IMR-90 (cell line): ENCODE data around the gene NDUFB11. TPM values are rescaled to one million over a fixed set of nuclear protein-coding genes. Genes with fewer than 3 reads are reported as not detected.

Source experiments
- ATAC-seq: fragments of 200-7000 bp; cut with Tn5 transposase; 2 replicates; pipeline ENCODE4 v1.9.1; 2020; ENCODE audit warnings: low read depth, mild to moderate bottlenecking, moderate library complexity
- BruUV-seq: library from RNA; stranded (reverse); fragments of 400-500 nt; replicated peaks from 2 replicates; lab custom pipeline; 2021; lab: Mats Ljungman, UMichigan
- CTCF ChIA-PET: fragments of 300-600 bp; formaldehyde crosslinking; extraction: SDS; loops from one replicate; lab custom pipeline; 2021; ENCODE audit warnings: antibody characterized with exemption; lab: Yijun Ruan, JAX
- POLR2A ChIA-PET: fragments of 300-600 bp; sonication (Branson Sonifier 250); formaldehyde crosslinking; loops from one replicate; lab custom pipeline; 2022; ENCODE audit warnings: antibody characterized with exemption; ENCODE audit not compliant: unreplicated experiment; lab: Charles Lee
- DNase-seq: peaks from one replicate; pipeline ENCODE4 v3.0.0; 2013
- H2AFZ ChIP-seq: replicated peaks from 2 replicates; pipeline ENCODE3; 2013; ENCODE audit warnings: low read length, mild to moderate bottlenecking; ENCODE audit not compliant: poor library complexity
- H2AK5ac ChIP-seq: 2 replicates; pipeline ENCODE4 v1.6.1; 2013; ENCODE audit warnings: low read depth, low read length, inconsistent platforms
- H2AK9ac ChIP-seq: replicated peaks from 2 replicates; pipeline ENCODE3; 2013; ENCODE audit warnings: mild to moderate bottlenecking, low read depth, low read length, moderate library complexity; ENCODE audit not compliant: poor library complexity
- H2BK120ac ChIP-seq: 2 replicates; pipeline ENCODE4 v1.6.1; 2013; ENCODE audit warnings: low read depth, low read length, inconsistent platforms
- H2BK15ac ChIP-seq: 3 replicates; pipeline ENCODE4 v1.6.1; 2013; ENCODE audit warnings: low read depth, low read length, inconsistent platforms
- H2BK20ac ChIP-seq: 2 replicates; pipeline ENCODE4 v1.6.1; 2013; ENCODE audit warnings: low read depth, mild to moderate bottlenecking, inconsistent platforms, low read length, moderate library complexity
- H2BK5ac ChIP-seq: 2 replicates; pipeline ENCODE4 v1.6.1; 2013; ENCODE audit warnings: mild to moderate bottlenecking, low read depth, low read length, inconsistent platforms; ENCODE audit not compliant: poor library complexity, severe bottlenecking
- H3K14ac ChIP-seq: replicated peaks from 2 replicates; pipeline ENCODE4 v1.6.1; 2013; ENCODE audit warnings: low read depth, low read length, inconsistent platforms
- H3K18ac ChIP-seq: 2 replicates; pipeline ENCODE4 v1.6.1; 2013; ENCODE audit warnings: low read depth, low read length, control low read depth
- H3K23ac ChIP-seq: 2 replicates; pipeline ENCODE4 v1.6.1; 2013; ENCODE audit warnings: low read depth, low read length, inconsistent platforms
- H3K27ac ChIP-seq: 2 replicates; pipeline ENCODE4 v1.5.1; 2013; ENCODE audit warnings: mild to moderate bottlenecking, control low read depth, low read length; ENCODE audit not compliant: insufficient read depth
- H3K27me3 ChIP-seq: 2 replicates; pipeline ENCODE4 v1.6.1; 2013; ENCODE audit warnings: low read length; ENCODE audit not compliant: control insufficient read depth, insufficient read depth
- H3K36me3 ChIP-seq: 2 replicates; pipeline ENCODE4 v1.6.1; 2013; ENCODE audit warnings: low read length, mixed read lengths; ENCODE audit not compliant: control insufficient read depth, insufficient read depth
- H3K4ac ChIP-seq: 2 replicates; pipeline ENCODE4 v1.6.1; 2013; ENCODE audit warnings: low read depth, low read length, inconsistent platforms
- H3K4me1 ChIP-seq: 2 replicates; pipeline ENCODE4 v1.6.1; 2013; ENCODE audit warnings: low read length, mixed read lengths; ENCODE audit not compliant: control insufficient read depth, insufficient read depth
- H3K4me2 ChIP-seq: 2 replicates; pipeline ENCODE4 v1.6.1; 2013; ENCODE audit warnings: low read depth, mild to moderate bottlenecking, control low read depth, low read length, moderate library complexity
- H3K4me3 ChIP-seq: 2 replicates; pipeline ENCODE4 v1.5.1; 2013; ENCODE audit warnings: low read depth, mild to moderate bottlenecking, control low read depth, low read length, moderate library complexity; ENCODE audit not compliant: insufficient read depth
- H3K56ac ChIP-seq: 2 replicates; pipeline ENCODE4 v1.6.1; 2013; ENCODE audit warnings: low read length, inconsistent platforms; ENCODE audit not compliant: insufficient read depth; ENCODE audit errors: extremely low read depth
- H3K79me1 ChIP-seq, 2 experiments: 2 replicates each; pipeline ENCODE4 v1.6.1; 2013; ENCODE audit warnings: low read length in 2 of 2, inconsistent platforms in 1 of 2, low read depth in 1 of 2
- H3K9ac ChIP-seq: 2 replicates; pipeline ENCODE4 v1.6.1; 2013; ENCODE audit warnings: low read depth, low read length, control low read depth
- H3K9me1 ChIP-seq: 2 replicates; pipeline ENCODE4 v1.6.1; 2013; ENCODE audit warnings: low read length, inconsistent platforms; ENCODE audit not compliant: insufficient read depth
- H3K9me3 ChIP-seq: 2 replicates; pipeline ENCODE4 v1.6.1; 2013; ENCODE audit warnings: low read length; ENCODE audit not compliant: control insufficient read depth, insufficient read depth
- H4K20me1 ChIP-seq: 2 replicates; pipeline ENCODE4 v1.6.1; 2013; ENCODE audit warnings: low read length, inconsistent platforms; ENCODE audit not compliant: insufficient read depth
- H4K5ac ChIP-seq: 2 replicates; pipeline ENCODE4 v1.6.1; 2013; ENCODE audit warnings: mild to moderate bottlenecking, low read depth, low read length, control low read depth
- H4K8ac ChIP-seq, 2 experiments: 2 replicates each; pipeline ENCODE4 v1.6.1; 2013; ENCODE audit warnings: low read depth in 2 of 2, low read length in 2 of 2, control low read depth in 1 of 2, inconsistent platforms in 1 of 2
- H4K91ac ChIP-seq: 2 replicates; pipeline ENCODE4 v1.6.1; 2013; ENCODE audit warnings: low read depth, low read length, inconsistent platforms; ENCODE audit not compliant: insufficient read depth
- CEBPB ChIP-seq: IDR thresholded peaks from 2 replicates; pipeline ENCODE4 v1.6.1; 2012; ENCODE audit warnings: low read depth, low read length, improper control_type of control experiment
- ELK1 ChIP-seq: fragments of 150-350 bp; IDR thresholded peaks from 2 replicates; pipeline ENCODE4 v1.6.1; 2016; ENCODE audit warnings: low read depth, mild to moderate bottlenecking, low read length, moderate library complexity, borderline replicate concordance
- MAFK ChIP-seq: IDR thresholded peaks from 2 replicates; pipeline ENCODE4 v1.6.1; 2012; ENCODE audit warnings: low read depth, low read length, improper control_type of control experiment
- MXI1 ChIP-seq: IDR thresholded peaks from 2 replicates; pipeline ENCODE4 v1.6.1; 2012; ENCODE audit warnings: low read depth, mild to moderate bottlenecking, low read length, moderate library complexity, borderline replicate concordance
- RAD21 ChIP-seq: IDR thresholded peaks from 2 replicates; pipeline ENCODE4 v1.6.1; 2012; ENCODE audit warnings: low read length, improper control_type of control experiment
- RCOR1 ChIP-seq: IDR thresholded peaks from 2 replicates; pipeline ENCODE4 v1.6.1; 2012; ENCODE audit warnings: mild to moderate bottlenecking, low read length, improper control_type of control experiment; ENCODE audit not compliant: insufficient replicate concordance
- WGBS, 2 experiments: methylation state at CpG; one replicate each; pipeline versions ENCODE4 v1.1.5 to v1.1.7; 2013; ENCODE audit warnings: missing lambda C conversion rate in 2 of 2; ENCODE audit not compliant: insufficient read length in 1 of 2; ENCODE audit errors: extremely low coverage in 2 of 2; 5-methylcytosine and 5-hydroxymethylcytosine counted together
- dilution Hi-C: fragments of 300-500 bp; cut with HindIII; formaldehyde crosslinking; loops from one replicate; pipeline ENCODE4 v1.14.3; 2018; ENCODE audit warnings: low sequenced_read_pairs; ENCODE audit not compliant: unreplicated experiment
- in situ Hi-C: fragments of 300-500 bp; cut with MboI; formaldehyde crosslinking; loops from 3 replicates; pipeline ENCODE4 v1.14.3; 2019; ENCODE audit warnings: low sequenced_read_pairs, inconsistent platforms, mixed read lengths
- intact Hi-C: fragments of 100-400 bp; cut with micrococcal nuclease; formaldehyde crosslinking; loops from 2 replicates; pipeline ENCODE4 v1.10.0; 2022
- polyA plus RNA-seq, 3 experiments: library from polyadenylated mRNA; depleted of rRNA; stranded (reverse); fragments of >200 nt; gene quantifications; 2 replicates each; pipeline ENCODE4 v1.2.3, GENCODE V29; 2012; ENCODE audit warnings: low replicate concordance in 1 of 3
- total RNA-seq: library from RNA; depleted of rRNA; stranded (reverse); fragments of >200 nt; gene quantifications from 2 replicates; pipeline ENCODE4 v1.2.3, GENCODE V29; 2012

Gene NDUFB11
- total and polyA plus RNA-seq, 2 of the 4 experiments (the other 2 are of a cell fraction) = 17.0 to 58.3 TPM

GRCh38 chrX:47148946-47149345 lies 4.4 kb upstream of the NDUFB11 start:
- no peak overlapping the region for H3K4me2 ChIP-seq
- no peak overlapping the region for H2BK120ac ChIP-seq
- peaks cover 4% of the 10 kb centered on the region; the same call in 1 of the 2 replicates for H3K27me3 ChIP-seq
- no peaks in the 10 kb centered on the region for H3K9me3 ChIP-seq
- H4K8ac ChIP-seq = no peak overlapping the region
- H3K4me3 ChIP-seq = no peak overlapping the region
- BruUV-seq = no TSS peak
- ChIA-PET POLR2A (no interaction called here), CTCF (no interaction called here)
- no peak for DNase-seq
- H4K91ac ChIP-seq = no peak overlapping the region
- H3K4ac ChIP-seq = no peak overlapping the region
- ATAC-seq = no peak
- no peak overlapping the region for H2BK20ac ChIP-seq
- no peak overlapping the region for H3K18ac ChIP-seq
- TF ChIP-seq RCOR1 (no peak), MXI1 (no peak), RAD21 (no peak), MAFK (no peak), ELK1 (no peak), CEBPB (no peak)
- H3K36me3 ChIP-seq = peaks cover 6% of the 10 kb centered on the region
- H2BK15ac ChIP-seq = no peak overlapping the region
- dilution Hi-C loops (no loop called here), intact Hi-C loops (no loop called here), in situ Hi-C loops (no loop called here)
- no peak overlapping the region for H3K27ac ChIP-seq
- H3K9me1 ChIP-seq = peaks cover 3% of the 10 kb centered on the region; the same call in 1 of the 2 replicates
- H3K56ac ChIP-seq = no peak overlapping the region
- H3K23ac ChIP-seq = no peak overlapping the region
- WGBS, 2 experiments = no CpG with 5 or more reads among the region's 2 CpGs
- no peak overlapping the region for H2AFZ ChIP-seq
- H3K9ac ChIP-seq = no peak overlapping the region
- H2BK5ac ChIP-seq = no peak overlapping the region
- no peak overlapping the region for H3K14ac ChIP-seq
- peaks cover 0 to 9% of the 10 kb centered on the region in 2 experiments; a peak in 2 of 4 replicates for H3K79me1 ChIP-seq
- no peak overlapping the region for H2AK9ac ChIP-seq
- H3K4me1 ChIP-seq = peaks cover 2% of the 10 kb centered on the region; the same call in 1 of the 2 replicates
- no peak overlapping the region for H2AK5ac ChIP-seq
- H4K5ac ChIP-seq = no peak overlapping the region
- H4K20me1 ChIP-seq = peaks cover 31% of the 10 kb centered on the region
